ENCODE measurements around the gene NCOA5.
A peak's percentile ranks its signal among the peaks of the same experiment; 100 is the strongest.

NCOA5 gene

DNA sequence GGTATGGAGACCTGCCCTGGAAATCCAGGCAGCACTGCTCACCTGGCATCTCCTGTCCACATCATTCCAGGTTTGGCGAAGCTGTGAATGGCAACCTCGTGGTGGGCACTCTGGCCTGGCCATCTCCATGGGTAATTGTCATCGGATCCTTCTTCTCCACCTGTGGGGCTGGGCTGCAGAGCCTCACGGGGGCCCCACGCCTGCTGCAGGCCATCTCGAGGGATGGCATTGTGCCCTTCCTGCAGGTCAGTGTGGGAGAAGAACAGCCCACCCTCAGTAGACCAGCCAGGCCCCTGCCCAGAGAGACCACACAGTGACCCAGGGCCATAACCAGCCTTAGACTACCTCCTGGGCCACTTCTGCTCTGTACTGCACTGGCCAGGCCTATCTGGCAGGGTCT lies 44.9 kb downstream of the NCOA5 start:
- no peak for DNase-seq (ENCODE audit: low read depth in 2 of 3, low spot score in 2 of 3)

DNA sequence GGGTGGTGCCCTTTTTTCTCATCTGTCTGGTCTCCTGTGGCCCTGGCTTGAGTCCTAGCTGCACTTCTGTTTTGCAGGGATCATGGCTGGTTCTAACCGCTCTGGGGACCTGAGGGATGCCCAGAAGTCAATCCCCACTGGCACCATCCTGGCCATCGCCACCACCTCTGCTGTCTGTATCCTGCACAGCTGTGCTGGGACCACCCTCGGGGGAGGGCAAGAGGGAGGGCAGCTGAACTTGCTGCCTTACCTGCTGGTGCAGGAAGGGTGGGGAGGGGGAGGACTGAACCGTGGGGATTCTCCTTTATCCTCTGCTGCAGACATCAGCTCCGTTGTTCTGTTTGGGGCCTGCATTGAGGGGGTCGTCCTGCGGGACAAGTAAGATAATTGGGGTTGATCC lies 46.2 kb downstream of the NCOA5 start:
- no peak for DNase-seq (ENCODE audit: low read depth in 2 of 3, low spot score in 2 of 3)

DNA sequence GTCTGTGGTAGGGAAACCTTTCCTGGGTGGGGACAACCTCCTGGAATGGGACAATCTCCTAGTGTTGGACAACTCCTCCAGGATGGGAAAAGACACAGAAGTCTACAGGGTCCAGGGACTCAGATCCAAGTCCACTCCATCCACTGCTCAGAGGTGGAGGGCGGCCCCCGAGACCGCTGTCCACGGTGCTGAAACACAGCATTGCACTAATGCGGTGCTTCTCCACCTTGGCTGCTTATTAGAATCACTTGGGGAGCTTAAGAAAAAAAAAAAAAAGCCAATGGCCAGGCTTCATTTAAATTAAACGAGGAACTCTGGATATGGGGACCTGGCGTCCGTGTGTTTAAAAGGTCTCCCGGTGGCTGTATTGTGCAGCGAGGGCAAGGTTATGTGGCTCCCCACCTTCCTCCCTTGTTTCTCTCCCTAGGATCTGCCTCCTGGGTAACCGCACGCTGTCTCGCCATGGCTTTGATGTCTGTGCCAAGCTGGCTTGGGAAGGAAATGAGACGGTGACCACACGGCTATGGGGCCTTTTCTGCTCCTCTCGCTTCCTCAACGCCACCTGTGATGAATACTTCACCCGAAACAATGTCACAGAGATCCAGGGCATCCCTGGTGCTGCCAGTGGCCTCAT lies 48.7 kb downstream of the NCOA5 start:
- no peak for DNase-seq (ENCODE audit: low read depth in 2 of 3, low spot score in 2 of 3)

DNA sequence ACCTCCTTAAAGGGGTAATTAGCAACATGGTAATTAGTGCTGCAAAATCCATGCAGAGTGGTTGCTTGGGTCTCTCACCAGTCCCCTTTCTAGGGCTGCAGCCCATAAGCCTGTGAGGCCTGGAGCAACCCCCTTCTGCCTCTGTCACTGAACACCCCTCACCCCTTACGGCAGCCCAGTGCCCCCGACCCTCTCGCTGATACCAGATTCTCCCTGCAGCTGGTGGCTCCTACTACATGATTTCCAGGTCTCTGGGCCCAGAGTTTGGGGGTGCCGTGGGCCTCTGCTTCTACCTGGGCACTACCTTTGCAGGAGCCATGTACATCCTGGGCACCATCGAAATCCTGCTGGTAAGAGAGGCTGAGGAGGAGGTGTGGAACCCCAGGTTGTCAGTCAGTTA lies 52.7 kb downstream of the NCOA5 start:
- no peak for DNase-seq (ENCODE audit: low read depth in 2 of 3, low spot score in 2 of 3)

DNA sequence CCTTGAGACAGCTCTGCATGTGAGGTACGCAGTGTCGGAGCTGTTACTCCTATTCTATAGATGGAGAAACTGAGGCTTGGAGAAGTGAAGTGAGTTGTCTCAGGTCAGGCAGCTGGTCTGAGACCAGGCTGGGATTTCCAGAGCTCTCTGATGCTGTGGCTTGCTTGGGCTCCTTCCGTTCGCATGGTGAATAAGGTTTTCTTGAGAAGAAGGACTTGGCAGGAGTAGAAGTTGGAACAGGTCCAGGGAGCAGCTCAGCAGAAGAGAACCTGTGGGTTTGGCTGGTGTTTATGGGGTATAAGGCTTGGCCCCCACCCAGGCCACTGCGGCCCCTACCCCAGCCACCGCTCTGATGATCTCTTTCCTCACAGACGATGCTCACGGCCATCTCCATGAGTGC lies 53.4 kb downstream of the NCOA5 start:
- DNase-seq (ENCODE audit: low read depth in 2 of 3, low spot score in 2 of 3) = no peak

DNA sequence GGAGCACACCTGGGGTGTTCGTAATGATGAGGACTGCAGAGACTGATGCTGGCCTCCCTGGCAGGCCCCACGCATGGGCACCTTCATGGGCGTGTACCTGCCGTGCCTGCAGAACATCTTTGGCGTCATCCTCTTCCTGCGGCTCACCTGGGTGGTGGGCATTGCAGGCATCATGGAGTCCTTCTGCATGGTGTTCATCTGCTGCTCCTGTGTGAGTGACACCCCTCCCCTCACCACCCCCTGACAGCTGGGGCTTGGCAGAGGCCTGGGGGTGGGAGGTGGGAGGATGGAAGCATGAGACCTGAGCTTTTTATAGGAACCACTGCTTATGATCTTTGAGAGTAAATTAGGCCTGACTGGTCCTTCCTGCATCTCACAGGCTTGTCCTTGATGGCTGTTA lies 54.0 kb downstream of the NCOA5 start:
- DNase-seq (ENCODE audit: low read depth in 2 of 3, low spot score in 2 of 3) = no peak

DNA sequence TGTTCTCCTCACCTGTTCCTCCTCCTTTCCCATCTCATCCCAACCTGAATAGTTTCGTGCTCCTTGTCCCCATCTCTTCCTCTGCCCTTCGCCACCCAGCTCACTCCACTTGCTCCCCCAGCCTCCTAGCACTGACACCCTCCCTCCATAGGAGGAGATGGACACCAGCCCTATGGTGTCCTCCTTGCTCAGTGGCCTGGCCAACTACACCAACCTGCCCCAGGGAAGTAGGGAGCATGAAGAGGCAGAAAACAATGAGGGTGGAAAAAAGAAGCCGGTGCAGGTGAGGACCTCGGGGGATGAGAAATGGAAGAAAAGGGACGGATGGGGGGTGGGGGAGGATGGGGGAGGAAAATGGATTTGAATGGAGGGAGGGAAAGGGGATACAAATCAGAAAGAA lies 54.5 kb downstream of the NCOA5 start:
- no peak for DNase-seq (ENCODE audit: low read depth in 2 of 3, low spot score in 2 of 3)

DNA sequence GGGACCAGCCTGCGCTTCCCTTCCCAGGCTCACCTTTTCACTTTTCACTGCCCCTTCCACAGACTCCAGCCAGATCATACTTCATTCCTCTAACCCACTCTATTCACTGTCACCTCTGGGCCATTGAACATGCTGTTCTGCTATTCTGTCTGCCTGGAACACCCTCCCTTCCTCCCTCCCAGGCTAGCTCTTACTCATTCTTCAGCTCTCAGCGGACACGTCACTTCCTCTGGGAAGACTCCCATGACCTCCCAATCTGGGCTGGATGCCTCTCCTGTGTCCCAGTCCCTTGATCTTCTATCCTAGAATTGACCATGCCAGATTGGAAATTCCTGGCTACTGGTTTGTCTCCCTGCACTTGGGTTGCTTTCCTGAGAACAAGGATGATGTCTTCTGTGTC lies 55.7 kb downstream of the NCOA5 start:
- DNase-seq (ENCODE audit: low read depth in 2 of 3, low spot score in 2 of 3) = no peak

DNA sequence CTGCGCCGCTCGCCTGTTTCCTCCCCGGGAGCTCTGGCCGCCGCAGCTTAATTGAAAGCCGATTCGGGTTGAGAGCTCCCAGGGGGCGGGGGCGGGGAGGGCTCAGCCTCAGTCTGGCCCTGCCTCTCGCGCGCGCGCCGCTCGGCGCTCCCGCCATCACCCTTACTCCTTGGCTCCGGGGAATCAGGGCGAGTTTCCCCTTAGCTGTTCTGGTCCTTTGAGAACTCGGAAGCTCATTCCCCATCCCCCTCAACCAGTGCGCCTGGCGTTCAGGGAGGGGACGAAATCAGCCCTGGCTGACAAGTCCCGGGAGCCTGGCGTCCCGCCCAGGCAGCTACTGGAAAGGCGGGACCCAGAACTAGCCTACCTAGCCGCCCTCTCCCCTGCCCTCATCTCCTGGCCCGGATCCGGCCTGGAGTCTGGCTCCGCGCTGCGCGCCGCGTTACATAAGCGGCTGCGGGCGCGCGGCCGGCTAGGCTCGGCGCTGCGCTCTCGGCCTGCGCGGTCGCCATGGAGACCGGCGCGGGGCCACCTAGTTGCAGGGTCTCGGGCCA lies 58.0 kb downstream of the NCOA5 start:
- DNase-seq (ENCODE audit: low read depth in 2 of 3, low spot score in 2 of 3) = no peak

DNA sequence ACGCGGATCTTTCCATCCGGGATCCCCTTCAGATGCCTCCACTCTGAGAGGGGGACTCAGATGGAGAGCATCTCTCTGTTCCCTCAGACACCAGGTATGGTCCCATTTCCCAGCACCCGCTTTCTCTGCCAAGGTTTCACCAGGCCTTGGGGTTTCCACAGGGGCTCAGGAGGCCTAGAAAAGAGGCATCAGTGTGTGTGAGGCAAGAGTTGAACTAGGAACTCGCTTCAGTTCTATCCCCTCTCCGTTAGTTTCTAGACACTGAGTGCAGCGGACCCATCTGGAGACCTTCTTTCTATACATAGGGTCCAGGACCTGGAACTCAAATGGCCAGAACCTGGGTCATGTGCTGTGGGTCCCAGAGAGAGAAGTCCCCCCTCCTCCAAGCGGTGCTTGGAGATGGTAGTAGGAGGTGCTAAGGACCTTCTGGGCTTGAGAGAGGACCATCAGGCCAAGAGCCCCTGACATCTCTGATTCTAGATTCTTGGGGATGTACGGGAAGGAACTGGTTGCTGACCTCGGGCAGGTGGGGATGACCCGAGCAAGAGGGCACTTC lies 58.7 kb downstream of the NCOA5 start:
- DNase-seq (ENCODE audit: low read depth in 2 of 3, low spot score in 2 of 3) = no peak

DNA sequence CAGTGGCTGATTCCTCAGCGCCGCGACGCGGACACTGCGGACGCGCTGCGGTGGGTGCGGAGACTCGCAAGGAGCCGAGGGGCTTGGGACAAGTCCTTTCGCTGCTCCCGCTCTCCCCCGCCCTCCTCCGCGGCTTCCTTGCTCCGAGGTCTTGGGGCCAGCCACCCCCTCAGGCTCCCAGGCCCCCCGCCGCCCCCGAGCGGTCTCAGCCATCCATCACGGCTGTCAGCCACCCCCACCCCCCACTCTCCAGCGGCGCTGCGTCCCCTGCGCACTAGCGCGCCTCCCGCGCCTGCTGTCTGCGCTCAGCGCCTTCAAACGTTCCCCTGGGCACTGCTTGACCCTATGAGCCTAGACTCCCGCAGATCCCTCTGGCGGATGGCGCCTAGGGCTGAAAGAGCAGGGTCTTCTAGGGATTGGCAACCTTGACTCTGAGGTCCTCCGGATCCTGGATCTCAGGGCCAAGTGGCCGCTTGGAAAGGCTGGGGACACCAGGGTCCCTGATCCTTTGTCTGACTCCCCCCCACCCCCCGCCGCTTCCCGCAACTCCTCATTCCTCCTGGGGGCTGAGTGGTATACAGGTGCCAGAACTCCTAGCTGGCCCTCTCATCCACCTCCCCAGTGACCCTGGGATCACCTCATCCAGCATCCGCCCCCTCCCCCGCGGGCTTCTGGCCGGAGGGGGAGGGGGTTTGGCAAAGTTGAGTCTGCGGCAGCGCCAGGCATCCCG lies 59.3 kb downstream of the NCOA5 start:
- no peak for DNase-seq (ENCODE audit: low read depth in 2 of 3, low spot score in 2 of 3)

DNA sequence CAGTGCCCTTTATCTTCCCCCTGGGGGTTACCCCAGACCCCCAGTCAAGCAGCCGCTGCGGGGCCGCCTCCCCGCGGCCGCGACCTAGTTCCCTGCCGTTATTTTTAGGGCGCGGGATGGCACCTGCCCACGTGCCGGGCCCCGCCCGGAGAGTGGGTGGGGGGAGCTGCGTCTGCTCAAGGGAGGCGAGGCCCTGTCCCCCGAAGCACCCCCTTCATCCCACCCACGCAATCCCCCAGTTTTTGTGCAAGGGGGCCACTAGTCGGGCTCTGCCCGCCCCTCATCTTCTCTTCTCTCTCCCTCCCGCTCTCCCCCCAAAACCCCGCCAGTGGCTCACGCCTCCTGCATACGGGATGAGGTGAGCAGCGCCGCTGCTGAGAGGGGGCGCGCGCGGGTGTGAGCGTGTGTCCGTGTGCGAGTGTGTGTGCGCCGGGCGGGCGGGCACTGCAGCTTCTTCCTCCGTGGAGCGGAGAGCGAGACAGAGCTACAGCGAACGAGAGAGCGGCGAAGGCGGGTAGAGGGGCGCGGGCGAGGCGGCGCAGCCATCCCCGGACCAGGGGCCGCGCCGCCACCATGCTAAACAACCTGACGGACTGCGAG lies 60.9 kb downstream of the NCOA5 start, which contains the start of gene SLC12A5:
Gene SLC12A5, plus strand, starts transcription at position 444 of the 600 bp plus-strand sequence. Its CDS starts 130 bp downstream, at position 574.
- no peak for DNase-seq (ENCODE audit: low read depth in 2 of 3, low spot score in 2 of 3)

DNA sequence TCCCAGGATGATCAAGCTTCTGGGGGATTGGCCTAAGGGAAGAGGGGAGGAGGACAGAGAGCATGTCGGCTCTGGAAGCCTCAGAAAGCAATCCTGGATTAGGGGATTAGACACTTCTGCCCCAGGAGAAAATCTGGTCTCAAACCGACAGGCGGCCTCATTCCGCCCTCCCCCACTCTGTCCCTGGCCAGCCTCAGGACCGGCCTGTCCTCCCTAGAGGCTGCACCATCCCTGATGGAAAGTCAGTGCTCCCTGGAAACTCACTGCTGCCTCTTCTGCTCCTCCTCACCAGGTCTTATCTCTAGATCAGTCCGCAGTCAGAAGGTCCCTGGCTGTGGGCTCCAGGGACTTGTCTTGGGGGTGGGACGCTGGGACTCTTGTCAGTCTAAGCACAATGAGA lies 61.7 kb downstream of the NCOA5 start:
- DNase-seq (ENCODE audit: low read depth in 2 of 3, low spot score in 2 of 3) = no peak

DNA sequence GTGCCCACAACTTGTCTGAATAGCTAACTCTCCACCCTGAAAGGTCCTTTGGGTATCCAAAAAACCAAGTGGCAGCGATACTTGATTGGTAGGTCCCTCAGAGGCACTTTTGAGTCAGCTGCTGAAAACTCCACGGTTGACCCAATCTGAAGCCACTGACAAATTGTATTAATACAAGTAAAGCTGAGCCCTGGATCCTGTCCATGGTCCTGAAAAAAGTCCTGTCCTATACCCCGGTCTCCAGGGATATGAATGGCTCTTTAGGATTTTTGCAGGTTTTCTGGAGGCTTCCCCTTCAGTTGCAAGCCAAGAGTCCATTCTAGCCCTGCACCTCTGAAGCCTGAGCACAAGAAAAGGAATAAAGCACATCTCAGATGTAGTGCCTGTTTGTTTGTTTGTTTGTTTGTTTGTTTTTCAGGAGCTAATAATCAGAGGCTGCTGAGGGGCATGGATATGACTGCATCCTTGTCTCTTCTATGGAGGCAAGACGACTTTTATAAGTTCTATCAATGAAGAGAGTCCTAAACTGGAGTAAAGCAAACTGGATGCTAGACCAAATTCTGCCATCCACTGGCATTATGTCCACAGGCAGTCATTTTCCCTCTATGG lies 62.4 kb downstream of the NCOA5 start:
- DNase-seq (ENCODE audit: low read depth in 2 of 3, low spot score in 2 of 3) = no peak

DNA sequence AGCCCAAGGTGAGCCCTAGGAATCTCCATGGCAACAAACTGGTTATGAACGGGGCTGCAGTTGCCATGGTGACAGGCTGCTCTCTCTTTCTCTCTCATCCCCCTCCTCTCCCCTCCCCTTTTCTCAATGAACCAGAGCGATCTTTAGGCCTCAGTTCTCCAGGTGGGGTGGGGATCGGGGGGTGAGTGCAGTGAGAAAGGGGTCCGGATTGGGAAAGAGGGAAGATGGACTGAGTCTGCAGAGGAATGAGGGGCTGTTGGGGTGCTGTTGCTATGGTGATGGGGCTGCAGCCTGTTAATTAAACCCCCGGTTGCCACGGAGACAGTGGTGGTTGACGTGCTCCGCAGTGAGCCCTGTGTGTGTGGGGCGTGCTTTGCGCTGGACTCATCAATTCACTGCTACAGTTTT lies 64.4 kb downstream of the NCOA5 start:
- no peak for DNase-seq (ENCODE audit: low read depth in 2 of 3, low spot score in 2 of 3)

DNA sequence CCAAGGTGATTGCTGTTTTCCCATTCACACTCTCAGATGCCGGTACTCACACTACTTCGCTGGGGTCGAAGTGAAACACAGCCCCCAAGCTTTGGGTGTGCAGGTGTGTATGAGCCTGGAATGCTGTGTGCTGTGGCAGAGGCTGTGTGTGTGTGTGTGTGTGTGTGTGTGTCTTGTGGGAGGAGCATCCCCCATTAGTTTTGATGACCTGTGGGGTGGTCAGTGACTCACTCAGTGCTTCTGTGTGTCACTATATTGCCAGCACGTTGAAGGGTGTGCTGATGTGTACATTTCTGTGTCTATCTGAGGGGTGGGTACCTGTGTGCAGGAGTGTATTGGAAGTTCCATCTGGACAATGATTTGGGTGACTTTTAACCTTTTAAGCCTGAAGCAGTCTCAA lies 65.8 kb downstream of the NCOA5 start:
- no peak for DNase-seq (ENCODE audit: low read depth in 2 of 3, low spot score in 2 of 3)

DNA sequence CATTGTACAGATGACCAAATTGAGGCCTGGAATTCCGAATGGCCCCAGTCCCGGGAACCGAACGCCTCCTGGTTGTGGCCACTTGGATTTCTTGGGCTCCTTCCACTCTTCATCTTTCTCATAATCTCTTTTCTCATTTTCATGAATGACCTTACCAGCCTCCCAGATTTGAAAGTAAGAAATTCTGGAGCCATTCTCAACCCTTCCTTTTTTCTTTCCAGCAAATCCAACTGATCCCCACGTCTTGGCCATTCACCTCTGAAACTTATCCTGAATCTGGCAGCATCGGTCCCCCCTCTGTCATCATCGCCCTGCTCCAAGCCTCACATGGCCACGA lies 66.6 kb downstream of the NCOA5 start:
- no peak for DNase-seq (ENCODE audit: low read depth in 2 of 3, low spot score in 2 of 3)

DNA sequence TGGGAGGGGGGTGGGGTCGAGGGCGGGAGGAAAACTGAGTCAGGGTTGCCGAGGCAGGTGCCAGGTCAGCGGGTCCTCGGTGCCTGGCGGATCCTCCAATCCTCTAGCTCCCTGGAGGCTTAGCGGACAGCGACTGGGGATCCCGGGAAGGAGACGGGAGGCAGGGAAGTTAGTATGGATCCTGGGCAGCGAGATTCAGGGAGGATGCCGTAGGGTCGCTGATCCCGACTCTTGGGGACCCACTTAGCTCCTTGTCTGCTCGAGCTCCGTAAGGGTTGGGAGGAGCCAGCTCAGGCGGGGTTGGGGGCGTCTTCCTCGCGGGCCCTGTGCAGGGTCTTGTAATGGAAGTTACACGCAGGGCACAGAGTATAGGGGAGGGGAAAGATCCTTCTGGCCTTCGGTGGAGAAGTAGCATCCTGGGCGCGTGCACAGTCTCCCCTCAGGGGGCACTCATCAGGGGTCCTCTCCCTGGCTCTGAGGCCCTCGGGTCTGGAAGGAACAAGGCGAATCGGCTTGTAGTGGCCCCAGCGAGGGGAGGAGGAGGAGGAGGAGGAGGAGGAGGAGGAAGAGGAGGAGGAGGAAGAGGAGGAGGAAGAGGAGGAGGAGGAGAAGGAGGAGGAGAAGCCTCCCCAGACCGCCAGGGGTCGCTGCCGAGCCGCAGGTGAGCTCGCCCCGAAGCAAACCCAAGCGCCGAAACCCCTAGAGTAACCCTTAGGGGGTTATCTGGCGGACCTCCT lies 67.2 kb downstream of the NCOA5 start:
- peak; percentile 55 to 79 (median 62) for DNase-seq (ENCODE audit: low read depth in 2 of 3, low spot score in 2 of 3)

DNA sequence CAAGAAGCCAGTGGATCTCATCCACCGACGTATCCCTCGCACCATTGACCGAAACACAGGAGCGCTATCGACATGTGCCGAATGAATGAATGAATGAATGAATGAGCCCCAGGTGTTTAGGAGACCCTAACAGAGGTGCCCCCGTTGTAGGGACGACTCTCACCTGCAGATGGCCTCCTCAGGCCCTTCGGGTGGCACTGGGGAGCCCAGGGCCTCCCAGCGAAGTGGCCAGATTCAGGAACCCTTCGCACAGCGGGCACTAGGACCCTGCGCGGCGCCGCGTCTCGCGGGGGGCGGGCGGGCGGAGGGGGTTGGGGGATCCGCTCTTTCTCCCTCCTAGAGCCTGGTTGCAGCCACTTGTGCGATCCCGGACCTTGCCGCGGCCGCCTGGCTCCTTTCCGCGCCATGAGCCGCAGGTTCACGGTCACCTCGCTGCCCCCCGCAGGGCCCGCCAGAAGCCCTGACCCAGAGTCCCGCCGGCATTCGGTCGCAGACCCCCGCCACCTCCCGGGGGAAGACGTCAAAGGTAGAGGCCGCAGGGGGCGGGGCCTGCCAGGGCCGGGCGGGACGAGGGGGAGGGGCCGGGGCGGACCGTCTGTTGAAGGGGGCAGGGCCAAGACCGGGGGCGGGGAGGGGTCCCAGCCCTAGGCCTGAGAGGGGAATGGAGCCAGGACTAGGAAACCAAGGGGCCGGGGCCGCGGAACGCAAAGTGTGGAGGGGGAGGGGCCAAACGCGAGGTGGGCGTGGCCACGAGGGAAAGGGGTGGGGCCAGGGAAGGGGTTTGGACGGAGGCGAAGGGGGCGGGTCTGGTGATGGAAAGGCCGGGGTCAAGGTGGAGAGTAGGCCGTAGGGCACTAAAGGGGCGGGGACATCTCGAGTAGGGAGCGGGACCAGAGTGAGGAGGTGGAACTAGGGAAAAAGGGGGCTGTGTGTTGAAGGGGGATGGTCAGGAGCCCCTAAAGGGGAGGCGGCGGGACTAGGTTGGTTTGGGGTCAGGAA lies 68.1 kb downstream of the NCOA5 start:
- peak in 1 of 3 experiments; percentile 46 for DNase-seq (ENCODE audit: low read depth in 2 of 3, low spot score in 2 of 3)

DNA sequence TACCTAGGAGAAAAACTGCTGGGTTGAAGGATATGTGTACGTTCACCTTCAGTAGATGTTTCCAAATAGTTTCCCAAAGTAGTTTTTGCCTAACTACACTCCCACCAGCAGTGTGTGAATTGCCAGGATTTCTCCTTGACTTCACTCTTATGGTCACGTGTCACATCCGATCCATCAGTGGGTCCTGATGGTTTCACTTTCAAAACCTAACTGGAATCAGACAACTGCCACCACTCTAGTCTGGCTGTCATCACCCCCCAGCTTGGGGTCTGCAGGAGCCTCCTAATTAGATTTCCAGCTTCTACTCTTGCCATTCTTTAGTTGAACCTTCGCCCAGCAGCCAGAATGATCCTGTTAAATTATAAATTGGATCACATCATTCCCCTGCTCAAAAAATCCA lies 69.2 kb downstream of the NCOA5 start:
- DNase-seq (ENCODE audit: low read depth in 2 of 3, low spot score in 2 of 3) = no peak

Measured in activated CD8-positive, alpha-beta memory T cell treated with anti-CD3 and anti-CD28 coated beads for 48 hours (primary cell).